Right kidney (tissue), 1 donor: Measurements from ENCODE around the gene PDPK1.
"Not testable (repeated sequence)": the region's sequence is repeated elsewhere in the genome, so short reads cannot be mapped to it uniquely, and the experiment has no call there.

Experiments
- DNase-seq: peaks from one replicate; pipeline ENCODE4 v3.0.0-alpha.2; 2016

Gene PDPK1

DNA sequence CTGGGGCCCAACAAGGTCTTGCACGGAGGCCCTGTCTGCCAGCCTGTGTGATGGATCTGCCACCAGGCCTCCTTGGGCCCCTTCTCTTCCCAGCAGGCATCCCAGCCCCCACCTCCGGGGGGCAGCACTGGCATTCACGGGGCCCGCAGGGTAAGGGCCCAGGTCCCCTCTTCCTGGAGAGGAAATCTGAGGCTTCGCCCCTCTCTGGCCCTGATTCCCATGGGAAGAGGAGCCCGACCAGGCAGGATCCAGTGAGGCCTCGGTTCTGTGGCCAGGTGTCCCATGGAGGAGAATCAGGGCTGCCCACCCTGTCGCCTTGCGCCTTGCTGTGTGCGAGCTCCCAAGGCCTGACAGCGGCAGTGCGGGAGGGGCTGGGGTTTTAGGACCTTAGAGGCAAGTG, 48.4 kb downstream of the PDPK1 start:
- no peak for DNase-seq

DNA sequence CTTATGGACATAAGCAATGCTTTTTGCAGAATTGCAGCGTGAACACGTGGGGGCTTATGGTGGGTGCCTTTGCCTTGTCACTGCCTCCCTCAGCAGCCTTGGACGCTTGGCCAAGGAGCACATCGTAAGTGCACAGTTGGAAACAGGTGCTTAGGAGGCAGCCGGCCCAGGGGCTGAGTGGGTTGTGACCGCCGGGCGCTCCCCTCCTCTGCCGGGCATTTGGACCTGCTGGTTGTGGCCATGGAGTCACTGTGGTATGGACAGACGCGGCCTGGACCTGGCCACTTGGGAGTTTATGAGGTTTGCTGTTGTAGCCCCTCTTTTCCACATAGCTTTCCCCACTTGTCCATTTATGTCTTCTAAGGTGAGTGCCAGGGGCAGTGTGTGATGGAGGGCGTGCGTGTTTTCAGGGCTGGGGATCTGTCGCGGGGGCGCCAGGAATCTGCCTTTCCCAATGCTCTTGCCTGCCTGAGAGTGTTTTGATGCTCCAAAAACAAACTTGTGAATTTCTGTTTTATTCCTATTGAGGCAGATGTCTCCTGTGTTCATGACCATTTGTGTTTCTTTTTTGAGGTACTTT, 49.2 kb downstream of the PDPK1 start:
- no peak for DNase-seq

DNA sequence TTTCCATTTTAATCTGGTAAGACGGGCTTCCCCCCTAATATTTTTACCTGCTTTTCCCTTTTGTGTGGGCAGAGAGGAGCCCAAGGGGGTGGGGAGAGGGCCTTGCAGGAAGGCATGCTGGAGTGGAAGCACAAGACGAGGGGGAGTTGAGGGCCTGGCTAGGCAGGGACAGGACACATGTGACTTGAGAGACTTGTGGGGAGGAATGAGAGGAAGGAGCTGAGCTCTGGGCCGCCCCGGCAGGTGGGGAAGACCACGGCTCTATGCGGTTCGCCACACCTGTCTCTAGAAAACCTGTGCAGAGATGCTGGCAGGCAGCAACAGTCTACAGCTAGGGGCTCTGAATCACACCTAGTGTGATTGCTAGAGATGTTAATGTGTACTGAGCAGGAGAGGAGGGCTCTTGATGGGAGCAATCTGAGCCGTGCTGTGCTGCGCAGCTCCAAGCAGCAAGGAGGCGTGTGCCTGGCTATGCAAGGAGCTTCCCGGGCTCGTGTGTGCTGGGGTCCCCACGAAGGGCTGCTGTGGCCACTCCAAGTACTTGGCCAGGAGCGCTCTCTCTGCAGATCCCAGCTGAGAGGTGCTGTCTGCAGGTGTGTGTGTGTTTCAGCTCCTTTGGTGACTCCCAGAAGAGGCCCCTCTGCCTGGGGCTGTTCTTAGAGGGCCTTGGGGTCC, 50.2 kb downstream of the PDPK1 start:
- no peak for DNase-seq

DNA sequence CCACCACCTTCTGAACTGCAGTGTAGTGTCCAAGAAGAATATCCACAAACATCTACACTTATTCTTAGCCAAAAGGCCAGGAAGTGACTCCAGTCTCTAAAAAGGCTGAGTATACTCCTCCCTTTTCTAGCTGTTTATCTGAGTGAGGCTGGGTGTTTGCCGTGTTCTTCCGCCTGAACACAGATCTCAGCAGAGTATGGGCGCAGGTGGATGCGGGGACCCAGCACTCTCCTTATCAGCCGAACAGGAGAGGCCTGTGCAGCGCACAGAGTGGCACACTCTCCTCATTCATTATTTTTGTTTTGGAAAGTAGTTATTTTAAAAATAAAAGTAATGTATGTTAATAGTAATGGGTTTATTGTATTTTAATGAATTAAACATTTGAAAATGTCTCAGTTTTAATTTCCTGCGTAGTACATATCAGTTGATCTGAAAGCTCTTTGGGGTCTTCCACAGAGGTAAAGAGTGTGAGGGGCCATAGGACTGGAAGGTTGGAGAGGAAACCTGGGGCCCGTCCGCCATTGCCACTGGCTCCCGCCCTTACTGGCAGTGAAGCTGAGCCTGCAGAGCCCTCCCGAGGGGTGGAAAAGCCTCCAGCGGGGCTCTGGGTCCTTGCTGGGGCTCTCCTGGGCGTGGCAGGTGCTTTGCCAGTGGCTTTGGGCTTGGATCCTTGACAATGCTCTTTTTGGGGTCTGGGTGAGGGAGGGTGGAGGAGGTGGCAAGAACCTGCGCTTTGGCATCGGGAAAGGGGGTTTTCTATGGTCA, 53.8 kb downstream of the PDPK1 start:
- no peak for DNase-seq

DNA sequence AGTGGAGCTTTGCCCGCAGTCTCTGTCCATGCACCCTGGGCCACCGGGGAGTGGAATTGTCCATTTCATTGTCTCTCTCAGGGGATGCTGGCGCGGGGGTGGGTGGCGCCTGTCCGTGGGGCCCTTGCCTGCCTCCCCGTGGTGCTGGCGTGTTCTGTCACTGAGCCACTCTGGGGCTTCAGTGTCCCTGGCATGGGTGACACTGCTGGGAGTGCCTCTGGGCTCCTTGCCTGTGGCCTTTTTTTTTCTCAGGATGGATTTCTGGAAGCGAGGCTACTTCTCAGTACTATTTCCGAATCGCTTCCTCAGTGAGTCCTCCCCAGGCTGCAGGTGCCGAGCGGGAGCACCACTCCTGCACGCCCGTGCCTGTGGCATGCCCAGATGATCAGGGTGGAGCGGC, 55.0 kb downstream of the PDPK1 start:
- no peak for DNase-seq

DNA sequence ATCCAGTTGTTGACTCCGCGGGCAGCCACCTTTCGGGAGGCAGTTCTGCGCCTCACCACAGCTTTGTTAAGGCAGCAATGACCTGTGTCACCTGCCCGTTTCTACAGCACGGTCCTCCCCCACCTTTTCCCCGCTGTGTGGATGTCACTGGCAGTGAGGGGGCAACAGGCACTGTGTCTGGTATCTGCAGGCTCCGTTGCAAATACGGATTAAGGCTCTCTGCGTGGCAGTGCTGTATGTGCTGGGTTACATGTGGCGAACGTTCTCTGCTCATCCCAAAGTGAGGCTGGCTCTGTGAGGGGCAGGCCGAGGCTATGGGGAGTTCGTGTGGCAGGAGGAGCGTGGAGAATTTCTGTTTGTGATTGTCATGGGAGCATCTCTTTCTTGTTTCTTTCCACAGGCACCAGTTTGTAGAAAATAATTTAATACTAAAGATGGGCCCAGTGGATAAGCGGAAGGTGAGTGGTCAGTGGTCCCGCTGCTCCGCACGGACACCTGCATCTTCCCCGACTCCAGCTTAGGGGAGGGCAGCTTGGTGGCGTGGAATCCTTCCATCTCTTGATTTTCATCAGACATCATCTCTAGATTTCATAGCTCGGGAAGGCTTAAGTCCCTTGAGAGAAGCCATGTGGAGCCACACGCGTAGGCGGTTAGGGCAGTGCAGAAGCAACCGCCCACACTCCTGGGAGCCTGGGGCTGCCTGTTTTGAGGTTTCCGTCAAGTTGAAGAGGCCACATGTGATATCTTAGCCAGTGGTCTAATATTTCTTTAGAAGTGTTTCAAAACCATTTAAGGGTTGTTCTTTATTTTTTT, 57.8 kb downstream of the PDPK1 start:
- DNase-seq, result no peak

DNA sequence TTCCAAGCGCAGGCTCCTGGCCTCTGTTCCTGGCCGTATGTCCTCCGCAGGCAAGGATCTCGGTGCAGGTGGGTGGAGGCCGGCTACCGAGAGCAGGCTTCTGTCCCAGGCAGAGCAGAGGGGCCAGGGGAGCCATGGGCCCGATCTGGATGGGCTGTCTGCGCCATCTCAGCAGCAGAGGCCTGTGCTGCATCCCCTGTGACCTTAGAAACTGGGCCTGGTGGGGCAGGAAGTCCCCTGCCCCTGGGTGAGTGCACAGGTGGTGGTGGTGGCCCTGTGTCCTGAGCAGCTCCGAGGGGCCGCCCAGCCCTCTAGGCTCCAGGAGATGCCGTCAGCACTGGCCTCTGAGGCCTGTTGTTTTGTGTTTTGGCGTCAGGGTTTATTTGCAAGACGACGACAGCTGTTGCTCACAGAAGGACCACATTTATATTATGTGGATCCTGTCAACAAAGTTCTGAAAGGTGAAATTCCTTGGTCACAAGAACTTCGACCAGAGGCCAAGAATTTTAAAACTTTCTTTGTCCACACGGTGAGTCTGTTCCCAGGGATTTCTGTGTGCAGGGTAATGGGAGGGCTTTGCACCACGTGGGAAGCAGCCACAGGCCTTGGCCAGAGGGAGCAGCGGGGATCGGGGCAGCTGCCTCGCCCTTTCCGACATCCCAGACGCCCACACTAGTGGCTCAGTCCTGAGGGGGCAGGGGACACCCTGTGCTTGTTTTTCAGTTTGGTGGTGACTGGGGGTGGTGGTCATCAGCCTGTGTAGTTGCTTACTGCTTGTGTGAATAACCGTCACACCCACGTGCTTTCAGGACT, 59.1 kb downstream of the PDPK1 start:
- DNase-seq, result no peak

DNA sequence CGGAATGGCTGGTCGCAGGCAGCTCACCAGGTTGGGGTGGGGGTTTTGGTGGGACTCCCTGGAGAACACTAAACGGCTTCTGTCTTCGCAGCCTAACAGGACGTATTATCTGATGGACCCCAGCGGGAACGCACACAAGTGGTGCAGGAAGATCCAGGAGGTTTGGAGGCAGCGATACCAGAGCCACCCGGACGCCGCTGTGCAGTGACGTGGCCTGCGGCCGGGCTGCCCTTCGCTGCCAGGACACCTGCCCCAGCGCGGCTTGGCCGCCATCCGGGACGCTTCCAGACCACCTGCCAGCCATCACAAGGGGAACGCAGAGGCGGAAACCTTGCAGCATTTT, 59.7 kb downstream of the PDPK1 start:
- no peak for DNase-seq

DNA sequence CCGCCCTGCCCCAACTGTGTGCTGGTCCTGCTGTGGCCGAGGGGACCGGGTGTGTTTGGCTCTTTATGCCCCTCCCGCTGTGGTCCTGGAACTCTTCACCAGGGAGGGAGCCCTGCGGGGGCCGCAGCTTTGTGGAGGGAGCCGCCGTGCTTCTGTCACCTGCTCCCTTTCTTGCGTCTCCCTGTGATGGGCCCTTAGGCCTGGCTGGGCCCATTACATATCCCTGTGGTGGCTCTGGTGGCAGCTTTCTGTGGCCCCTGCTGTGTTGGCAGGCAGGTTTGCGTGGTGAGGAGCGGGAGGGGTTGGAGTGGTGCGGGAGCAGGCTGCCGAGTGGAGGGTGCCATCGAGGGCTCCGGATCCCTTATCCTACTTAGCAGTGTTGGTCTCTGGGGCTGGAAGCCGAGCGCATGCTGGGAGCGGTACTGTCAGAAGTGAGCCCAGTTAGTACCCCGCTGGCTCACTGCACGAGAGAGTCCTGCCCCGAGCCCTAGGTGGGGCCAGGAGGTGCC, 60.4 kb downstream of the PDPK1 start:
- no peak for DNase-seq

DNA sequence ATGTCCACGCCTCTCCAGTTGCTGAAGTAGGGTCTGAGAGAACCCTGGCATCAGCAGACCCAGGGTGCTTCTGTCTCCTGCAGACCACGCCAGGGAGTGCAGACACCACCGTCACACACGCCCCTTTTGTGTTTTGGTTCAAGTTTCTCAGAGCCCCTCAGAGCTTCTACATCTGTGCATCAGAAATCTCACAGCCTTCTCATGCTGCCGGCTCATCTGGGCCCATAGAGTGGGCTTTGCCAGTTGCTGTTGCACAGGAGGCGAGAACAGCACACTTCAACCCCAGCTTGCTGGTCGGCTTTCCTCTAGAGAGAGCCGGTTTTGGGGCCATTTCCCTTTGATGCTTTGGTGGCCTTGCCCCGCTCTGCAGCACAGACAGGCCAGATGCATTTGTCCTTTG, 60.9 kb downstream of the PDPK1 start:
- no peak for DNase-seq

DNA sequence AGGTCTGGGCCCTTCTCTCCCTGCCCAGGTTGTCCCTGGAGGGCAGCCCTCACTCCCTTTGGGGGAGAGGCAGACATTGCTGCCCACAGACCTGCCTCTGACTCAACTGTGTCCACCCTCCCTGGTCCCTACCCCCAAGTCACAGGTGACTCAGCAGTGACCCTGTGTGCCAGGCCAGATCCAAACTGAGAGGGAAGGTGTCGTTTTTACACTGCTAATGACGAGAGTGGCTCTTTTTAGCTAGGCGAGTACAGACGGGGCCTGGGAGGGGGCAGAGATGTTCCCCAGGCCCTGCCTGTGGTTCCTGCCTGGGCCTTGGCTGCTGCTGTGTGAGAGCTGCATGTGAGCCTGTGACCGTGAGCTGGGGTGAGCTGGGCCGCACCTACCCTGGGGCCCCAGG, 61.3 kb downstream of the PDPK1 start:
- not testable (repeated sequence) for DNase-seq

DNA sequence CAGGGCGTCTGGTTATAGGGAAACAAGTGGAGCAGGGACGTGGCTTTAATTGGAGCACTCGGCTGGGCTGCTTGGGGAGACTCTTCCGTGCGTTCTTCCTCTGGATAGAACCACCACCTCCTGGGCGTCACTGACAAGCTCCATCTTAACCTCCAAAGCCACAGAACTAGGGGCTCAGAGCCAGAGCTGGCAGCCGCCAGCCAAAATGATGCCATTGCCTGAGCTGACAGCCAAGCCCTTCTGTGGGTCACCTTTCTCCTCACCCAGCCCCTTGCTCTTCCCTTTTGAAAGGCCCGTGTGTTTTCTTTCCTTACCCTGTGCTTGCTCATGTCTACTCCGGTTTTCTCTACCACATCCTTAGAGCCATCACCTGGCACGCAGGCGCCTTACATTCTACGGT, 62.0 kb downstream of the PDPK1 start:
- not testable (repeated sequence) for DNase-seq

DNA sequence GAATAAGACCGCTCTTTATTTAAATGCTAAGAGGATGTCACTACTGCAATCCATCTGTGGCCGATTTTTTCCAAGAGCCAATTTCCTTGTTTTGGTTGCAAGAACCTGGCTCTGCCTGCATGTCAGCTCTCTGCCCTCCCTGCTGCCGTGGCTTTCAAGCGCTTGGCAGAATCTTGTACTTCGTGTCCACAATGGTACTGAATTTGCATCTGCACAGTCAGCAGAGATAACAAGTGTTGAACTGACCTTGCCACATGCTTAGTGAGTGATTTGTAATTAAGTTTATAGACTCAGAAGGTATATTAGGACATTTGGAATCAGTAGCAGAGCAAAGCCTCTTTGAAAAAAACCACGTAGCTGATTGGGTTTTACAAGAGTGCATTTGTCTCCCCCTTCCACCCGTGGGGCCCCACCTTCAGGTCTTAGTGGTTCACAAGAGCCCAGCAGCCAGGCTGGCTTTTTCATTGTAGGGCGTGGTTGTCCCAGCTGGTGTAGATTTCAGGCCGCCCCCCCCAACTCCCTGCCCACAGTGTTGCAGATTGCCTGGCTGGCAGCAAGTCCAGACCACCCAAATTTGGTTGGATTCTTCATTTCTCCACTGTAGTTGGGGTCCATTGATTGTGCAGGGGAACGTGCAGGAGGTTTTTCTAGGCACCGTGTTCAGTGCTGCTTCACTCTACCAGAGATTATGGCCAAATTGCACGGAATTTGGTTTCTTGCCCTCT, 63.6 kb downstream of the PDPK1 start:
- DNase-seq, result not testable (repeated sequence)

DNA sequence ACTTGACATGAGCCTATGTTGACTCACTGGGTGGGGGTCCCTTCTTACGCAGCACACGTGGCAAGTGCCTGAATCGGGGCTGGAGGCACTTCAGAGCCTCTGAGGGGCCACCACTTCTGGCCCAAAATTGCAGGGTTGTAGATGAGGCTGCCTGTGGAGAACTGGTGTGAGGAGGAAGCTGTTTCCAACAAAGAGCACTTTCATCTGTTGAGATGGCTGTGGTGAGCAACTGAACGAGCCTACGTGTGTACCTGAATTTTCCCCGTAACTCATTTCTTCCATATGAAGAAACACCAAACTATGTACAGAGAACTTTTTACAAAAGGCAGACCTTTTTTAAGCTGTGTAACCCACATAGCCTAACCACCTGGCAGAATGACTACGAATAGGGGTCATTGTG, 64.4 kb downstream of the PDPK1 start:
- DNase-seq, result not testable (repeated sequence)

DNA sequence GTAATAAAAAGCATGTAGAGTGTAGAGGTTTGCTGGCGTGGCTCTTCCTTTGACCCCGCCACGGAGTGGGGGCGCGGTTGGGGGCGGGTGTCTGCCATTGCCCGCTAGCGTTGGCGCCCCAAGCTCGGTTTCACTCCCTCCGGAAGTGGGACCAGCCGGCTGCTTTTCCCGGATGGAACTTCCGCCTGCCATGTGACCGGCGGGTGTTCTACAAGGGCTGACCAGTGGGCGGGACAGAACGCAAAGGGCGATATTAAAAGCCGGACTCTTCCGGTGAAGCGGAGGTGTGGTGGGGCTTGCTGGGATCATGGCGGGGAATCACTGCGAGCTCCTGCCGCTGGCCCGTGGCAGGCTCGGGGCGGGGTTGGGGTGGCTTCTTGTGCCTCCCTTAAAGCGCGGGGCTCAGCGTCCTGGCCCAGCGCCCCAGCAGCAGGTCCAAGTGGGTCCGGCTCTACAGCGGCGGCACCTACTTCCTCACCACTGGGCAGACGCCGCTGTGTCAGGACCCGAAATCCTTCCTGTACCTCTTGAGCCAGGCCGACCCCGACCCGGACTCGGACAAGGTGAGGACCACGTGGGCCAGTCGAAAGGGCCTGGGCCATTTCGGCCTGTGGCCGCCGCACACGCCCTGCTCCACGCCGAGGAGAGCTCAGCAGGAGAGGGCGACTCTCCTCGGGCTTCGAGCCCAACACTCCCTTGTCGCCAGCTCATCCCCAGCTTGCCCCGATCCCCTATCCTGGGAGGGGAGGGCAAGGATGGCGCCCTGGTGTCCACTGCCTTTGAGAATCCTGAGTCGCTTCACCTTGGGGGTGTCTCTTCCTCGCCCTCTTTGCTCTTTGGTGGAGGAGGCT, 65.6 kb downstream of the PDPK1 start:
- DNase-seq, result peak; percentile 82

DNA sequence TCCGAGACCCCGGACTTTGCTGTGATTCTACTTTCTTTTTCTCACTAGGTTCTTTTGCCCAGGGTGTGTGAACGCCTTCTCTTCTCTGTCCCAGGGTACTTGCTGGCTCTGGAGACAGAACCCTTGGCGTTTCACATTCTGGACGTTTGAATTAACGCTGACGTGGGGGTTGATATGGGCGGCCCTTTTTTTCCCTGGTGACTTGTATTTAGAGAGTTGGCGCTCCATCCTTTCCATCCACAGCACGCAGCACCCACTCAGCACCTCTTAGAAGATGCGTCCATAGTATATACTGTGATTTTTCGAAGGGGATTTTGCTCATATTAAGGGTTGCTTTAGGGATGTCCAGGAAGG, 66.2 kb downstream of the PDPK1 start:
- DNase-seq, result not testable (repeated sequence)

DNA sequence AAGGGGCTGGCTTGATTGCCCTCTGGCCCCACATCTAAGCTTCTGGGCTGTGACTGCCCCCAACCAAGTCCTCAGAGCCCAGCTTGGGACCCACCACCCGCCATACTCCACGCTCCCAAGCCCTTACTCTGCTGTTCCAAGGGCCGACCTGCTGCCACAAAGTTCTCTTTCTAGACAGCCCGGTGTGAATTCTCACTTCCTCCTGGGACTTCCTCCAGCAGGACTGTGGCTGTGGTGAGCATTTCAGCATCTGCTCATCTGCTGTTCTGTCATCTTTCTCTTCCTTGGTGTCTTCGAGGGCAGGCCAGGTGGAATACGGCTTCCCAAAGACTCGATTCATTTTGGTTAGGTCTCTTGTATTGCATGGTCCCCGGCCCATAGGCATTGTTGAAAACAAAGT, 69.0 kb downstream of the PDPK1 start:
- not testable (repeated sequence) for DNase-seq

DNA sequence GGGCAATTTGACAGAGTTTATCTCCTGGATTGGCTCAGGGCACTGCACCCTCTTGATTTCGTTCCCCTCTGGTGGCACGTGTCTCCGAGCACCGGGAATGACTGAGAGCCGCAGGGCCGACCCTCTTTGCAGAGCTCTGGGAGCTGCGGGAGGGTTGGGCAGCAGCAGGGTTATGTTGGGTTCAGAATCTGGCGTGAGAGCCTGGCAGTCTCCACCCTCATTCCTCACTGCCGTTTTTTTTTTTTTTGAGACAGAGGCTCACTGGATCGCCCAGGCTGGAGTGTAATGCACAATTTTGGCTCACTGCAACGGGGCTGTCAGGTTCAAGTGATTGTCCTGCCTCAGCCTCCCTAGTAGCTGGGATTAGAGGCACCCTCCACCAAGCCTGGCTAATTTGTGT, 71.5 kb downstream of the PDPK1 start:
- not testable (repeated sequence) for DNase-seq

DNA sequence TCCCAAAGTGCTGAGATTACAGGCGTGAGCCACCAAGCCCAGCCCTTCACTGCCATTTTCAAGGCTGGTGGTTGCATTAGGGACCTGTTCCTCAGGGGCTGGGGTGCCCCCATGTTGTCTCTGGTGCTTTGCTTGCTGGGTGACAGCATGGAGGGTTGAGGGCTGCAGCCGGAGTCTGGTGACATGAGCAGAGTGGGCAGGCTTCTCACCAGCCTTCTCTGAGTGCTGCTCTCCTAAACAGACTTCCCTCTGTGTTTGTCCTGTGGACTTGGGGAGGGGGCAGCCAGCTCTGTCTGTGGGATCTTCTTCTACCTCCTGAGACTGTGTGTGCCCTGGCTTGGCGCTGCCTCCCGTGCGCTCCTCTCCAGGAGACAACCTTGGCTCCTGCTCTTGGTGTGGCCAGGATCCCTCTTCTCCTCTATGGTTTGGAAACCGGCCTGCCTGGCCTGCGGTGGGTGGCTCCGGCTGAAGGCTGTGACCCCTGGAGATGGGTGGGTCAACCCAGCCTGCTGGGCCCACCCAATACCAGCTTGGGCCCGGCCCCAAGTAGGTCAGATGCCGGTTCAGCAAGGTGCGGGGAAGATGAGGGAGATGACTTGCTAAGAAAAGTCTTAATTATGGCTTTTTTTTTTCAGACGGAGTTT, 72.1 kb downstream of the PDPK1 start:
- no peak for DNase-seq
